Smooth muscle cell of the brain vasculature (primary cell): ENCODE data around the gene DUX4.
"Not testable (repeated sequence)": the region's sequence is repeated elsewhere in the genome, so short reads cannot be mapped to it uniquely, and the experiment has no call there.

Source experiments
- DNase-seq: peaks from one replicate; pipeline ENCODE4 v3.0.0-alpha.2; 2012; ENCODE audit warnings: low read depth, low spot score

Gene DUX4

GRCh38 chr4:190173428-190173827, at the start of gene DUX4:
Gene DUX4 (plus strand): TSS chr4:190173774. CDS start chr4:190173774, 0 bp downstream.
- DNase-seq: not testable (repeated sequence)

DNA sequence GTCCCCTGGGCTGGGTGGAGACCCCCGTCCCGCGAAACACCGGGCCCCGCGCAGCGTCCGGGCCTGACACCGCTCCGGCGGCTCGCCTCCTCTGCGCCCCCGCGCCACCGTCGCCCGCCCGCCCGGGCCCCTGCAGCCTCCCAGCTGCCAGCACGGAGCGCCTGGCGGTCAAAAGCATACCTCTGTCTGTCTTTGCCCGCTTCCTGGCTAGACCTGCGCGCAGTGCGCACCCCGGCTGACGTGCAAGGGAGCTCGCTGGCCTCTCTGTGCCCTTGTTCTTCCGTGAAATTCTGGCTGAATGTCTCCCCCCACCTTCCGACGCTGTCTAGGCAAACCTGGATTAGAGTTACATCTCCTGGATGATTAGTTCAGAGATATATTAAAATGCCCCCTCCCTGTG, 1.9 kb downstream of the DUX4 start:
- DNase-seq: not testable (repeated sequence)

DNA sequence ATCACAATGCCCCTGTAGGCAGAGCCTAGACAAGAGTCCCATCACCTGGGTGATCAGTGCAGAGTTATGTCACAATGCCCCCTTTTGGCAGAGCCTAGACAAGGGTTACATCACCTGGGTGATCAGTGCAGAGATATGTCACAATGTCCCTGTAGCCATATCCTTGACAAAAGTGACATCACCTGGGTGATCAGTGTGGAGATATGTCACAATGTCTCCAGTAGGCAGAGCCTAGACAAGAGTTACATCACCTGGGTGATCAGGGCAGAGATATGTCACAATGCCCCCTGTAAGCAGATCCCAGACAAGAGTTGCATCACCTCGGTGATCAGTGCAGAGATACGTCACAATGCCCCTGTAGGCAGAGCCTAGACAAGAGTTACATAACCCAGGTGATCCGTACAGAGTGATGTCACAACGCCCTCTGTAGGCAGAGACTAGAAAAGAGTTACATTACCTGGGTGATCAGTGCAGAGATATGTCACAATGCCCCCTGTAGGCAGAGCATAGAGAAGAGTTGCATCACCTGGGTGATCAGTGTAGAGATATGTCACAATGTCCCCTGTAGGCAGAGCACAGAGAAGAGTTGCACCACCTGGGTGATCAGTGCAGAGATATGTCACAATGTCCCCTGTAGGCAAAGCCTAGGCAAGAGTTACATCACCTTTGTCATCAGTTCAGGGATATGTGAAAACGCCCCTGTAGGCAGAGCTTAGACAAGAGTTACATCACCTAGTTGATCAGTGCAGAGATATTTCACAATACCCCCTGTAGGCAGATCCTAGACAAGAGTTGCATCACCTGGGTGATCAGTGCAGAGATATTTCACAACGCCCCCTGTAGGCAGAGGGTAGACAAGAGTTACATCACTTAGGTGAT, 4.4 kb downstream of the DUX4 start:
- DNase-seq: not testable (repeated sequence)

GRCh38 chr4:190178606-190178990, 5.0 kb downstream of the DUX4 start:
- not testable (repeated sequence) for DNase-seq

- not testable (repeated sequence) for DNase-seq
Observed at GRCh38 chr4:190179030-190179739, 5.6 kb downstream of the DUX4 start.

DNA sequence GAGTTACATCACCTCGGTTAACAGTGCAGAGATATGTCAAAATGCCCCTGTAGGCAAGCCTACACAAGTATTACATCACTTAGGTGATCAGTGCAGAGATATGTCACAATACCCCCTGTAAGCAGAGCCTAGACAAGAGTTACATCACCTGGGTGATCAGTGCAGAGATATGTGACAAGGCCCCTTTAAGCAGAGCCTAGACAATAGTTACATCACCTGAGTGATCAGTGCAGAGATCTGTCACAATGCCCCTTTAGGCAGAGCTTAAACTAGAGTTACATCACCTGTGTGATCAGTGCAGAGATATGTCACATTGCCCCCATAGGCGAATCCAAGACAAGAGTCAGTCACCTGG, 6.1 kb downstream of the DUX4 start:
- DNase-seq: not testable (repeated sequence)

GRCh38 chr4:190180947-190181346, 7.4 kb downstream of the DUX4 start:
- DNase-seq: not testable (repeated sequence)

GRCh38 chr4:190181481-190182100, 8.0 kb downstream of the DUX4 start:
- not testable (repeated sequence) for DNase-seq

DNA sequence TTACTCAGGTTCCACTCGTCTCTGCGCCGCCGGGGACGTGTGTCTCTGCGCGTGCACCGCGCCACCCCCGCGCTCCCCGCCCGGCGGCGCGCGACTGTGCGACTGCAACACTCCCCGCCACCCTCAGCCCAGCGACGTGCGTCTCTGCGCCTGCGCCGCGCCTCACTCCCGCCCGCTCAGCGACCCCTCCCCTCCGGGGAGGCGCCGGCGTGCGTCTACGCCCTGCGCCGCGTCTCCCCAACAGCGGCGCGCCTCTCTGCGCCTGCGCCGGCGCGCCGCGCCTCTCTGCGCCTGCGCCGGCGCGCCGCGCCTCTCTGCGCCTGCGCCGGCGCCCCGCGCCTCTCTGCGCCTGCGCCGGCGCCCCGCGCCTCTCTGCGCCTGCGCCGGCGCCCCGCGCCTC, 29.9 kb downstream of the DUX4 start:
- not testable (repeated sequence) for DNase-seq
